ENCODE data around the gene TOM1L2. TPM values are rescaled to one million over a fixed set of nuclear protein-coding genes. Genes with fewer than 3 reads are reported as not detected.
"Not testable (repeated sequence)": the region's sequence is repeated elsewhere in the genome, so short reads cannot be mapped to it uniquely, and the experiment has no call there.

Gene TOM1L2
- polyA plus RNA-seq, 12 donors = 24.6 to 54.9 (median 38.8) TPM; not detected in 1

DNA sequence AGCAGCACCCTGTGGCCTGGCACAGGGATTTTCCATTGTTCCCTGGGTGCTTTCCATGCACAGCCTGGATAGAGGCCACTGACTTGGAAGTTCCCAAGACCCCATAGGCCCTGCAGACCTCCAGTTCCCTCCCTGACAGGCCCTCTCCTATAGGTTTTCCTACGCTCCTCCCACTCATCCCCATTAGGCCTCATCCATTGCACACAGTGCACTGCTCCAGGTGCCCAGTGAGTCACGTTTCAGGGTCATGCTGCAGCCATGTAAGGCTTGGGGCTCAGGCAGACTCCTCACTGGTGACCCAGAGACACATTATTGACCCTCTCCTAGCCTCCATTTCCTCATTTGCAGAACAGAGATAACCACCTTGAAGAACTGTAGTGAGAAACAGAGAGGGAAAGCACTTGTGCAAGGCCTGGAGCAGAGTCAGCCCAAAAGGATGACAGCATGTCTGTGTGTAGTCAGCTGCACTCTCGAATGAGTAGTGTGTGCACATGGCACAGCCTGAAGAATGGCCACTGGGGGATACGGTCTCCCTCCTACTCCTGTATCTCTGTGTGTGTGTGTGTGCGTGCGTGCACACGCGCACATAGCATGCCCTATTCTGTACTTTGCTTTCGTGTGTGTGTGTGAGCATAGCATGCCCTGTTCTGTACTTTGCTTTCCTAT, 27.3 kb upstream of the TOM1L2 start:
- DNase-seq = no peak

DNA sequence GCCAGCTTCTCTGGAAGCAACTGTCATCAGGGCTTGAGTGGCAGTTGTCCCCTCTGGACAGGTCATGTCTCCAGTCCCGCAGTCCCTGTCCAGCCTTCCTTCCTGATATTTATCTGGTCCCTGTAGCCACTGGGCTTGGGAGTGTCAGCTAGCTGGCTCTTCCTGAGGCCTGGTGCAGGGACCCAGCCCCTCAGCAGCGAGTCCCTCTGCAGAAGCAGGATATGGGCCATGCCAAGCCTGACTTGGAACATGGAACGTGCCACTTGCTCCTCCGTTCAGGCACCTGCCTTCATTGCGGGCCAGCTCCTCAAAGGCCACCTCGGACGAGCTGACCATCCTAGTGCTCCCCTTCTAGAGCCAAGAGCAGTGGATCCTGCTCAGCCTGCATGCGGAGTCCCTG, 26.7 kb upstream of the TOM1L2 start:
- no peak for DNase-seq

DNA sequence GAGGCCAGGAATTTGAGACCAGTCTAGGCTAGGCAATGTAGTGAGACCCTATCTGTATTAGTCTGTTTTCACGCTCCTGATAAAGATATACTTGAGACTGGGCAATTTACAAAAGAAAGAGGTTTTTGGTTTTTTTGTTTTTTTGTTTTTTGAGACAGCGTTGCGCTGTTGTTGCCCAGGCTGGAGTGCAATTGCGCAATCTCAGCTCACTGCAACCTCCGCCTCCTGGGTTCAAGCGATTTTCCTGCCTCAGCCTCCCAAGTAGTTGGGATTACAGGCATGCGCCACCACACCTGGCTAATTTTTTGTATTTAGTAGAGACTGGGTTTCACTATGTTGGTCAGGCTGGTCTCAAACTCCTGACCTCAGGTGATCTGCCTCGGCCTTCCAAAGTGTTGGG, 23.7 kb upstream of the TOM1L2 start:
- not testable (repeated sequence) for DNase-seq

DNA sequence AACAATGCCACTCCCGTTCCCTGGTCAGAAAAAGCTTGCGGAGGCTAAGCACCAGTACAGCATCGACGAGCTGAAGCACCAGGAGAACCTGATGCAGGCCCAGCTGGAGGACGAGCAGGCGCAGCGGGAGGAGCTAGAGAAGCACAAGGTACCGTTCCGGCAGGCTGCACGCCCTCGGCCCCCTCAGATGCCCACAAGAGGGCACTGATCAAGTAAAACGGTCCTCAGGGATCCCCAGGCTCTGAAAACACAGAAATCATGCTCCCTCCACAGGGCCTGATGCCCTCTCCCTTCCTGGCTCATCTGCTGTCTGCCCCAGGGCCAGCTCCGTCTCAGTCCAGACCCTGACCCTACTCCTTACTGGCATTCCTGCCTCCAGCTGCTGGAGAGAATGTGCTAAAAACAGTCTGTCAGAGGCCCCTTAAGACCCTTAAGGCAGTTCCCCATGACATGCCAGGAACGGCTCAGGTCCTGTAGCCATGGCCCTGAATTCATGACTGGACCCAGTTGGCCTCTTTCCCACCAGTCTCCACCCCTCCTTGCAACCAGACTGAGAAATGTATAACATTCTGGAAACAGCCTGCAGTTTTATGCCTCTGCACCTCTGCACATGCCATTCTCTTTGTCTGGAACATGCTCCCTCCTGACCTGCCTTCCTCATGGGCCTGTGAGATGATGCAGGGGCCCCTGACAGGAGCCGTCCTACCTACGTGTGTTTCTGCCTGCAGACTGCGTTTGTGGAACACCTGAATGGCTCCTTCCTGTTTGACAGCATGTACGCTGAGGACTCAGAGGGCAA, 22.3 kb upstream of the TOM1L2 start:
- no peak for DNase-seq

GRCh38 chr17:17993852-17994251, 21.7 kb upstream of the TOM1L2 start:
- no peak for DNase-seq

- DNase-seq = no peak
These were observed 21.2 kb upstream of the TOM1L2 start for GRCh38 chr17:17993366-17993765.

- no peak for DNase-seq
These were observed 18.1 kb upstream of the TOM1L2 start for GRCh38 chr17:17990282-17990681.

- DNase-seq = no peak
These were observed 17.4 kb upstream of the TOM1L2 start for GRCh38 chr17:17989618-17990017.

GRCh38 chr17:17989081-17989480, 16.9 kb upstream of the TOM1L2 start:
- DNase-seq = no peak

- no peak for DNase-seq
These were observed 16.3 kb upstream of the TOM1L2 start for GRCh38 chr17:17988427-17988945.

DNA sequence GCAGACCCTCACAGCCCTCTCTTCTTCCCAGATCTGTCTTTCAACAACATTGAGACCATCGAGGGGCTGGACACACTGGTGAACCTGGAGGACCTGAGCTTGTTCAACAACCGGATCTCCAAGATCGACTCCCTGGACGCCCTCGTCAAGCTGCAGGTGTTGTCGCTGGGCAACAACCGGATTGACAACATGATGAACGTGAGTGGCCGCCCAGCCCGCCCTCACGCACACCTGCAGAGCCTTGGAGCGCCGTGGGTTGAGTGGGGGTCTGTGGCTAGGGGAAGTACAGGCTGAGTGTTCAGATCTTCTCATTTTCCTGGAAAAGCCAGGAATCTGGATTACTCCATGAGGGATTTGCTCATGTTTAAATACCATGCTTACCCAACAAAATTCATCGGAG, 15.7 kb upstream of the TOM1L2 start:
- no peak for DNase-seq

- no peak for DNase-seq
These were observed 15.1 kb upstream of the TOM1L2 start for GRCh38 chr17:17987187-17987896.

- DNase-seq = no peak
These were observed 13.4 kb upstream of the TOM1L2 start for GRCh38 chr17:17985555-17985954.

DNA sequence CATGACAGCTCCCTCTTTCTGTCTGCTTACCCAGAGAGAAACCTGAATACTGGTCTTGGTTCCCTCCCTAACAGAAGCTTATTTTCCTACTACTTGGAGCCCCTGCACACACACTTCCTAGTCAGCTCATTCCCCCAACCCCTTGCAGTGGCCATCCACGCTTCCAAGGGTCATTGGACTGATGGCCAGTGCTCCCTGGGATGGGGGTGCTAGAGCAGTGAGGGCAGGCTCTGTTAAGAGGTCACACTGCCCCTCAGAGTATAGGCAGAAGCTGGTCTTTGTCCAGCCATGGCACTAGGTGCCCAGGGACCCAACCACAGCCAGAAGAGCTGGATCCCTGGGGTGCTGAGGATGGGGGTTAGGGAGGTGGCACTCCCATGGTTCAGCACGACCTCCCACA, 13.0 kb upstream of the TOM1L2 start:
- DNase-seq = no peak

DNA sequence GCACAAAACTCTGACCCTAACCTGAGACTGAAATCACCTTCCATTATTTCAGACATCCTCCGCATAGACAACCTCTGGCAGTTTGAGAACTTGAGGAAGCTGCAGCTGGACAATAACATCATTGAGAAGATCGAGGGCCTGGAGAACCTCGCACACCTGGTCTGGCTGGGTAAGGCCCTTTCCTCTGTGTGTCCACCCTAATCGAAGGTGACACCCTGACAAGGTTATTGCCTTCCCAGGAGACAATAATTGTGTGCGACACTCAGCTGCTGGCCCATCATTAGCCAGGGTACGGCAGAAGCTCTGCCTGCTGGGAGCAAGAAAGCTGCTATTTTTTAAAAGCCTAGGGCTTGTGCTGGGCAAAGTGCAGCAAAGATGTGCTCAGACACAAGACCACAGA, 11.6 kb upstream of the TOM1L2 start:
- no peak for DNase-seq

- no peak for DNase-seq
These were observed 11.2 kb upstream of the TOM1L2 start for GRCh38 chr17:17983376-17983775.

GRCh38 chr17:17982801-17983200, 10.6 kb upstream of the TOM1L2 start:
- DNase-seq = no peak

- DNase-seq = no peak
These were observed 9.1 kb upstream of the TOM1L2 start for GRCh38 chr17:17981330-17981729.

DNA sequence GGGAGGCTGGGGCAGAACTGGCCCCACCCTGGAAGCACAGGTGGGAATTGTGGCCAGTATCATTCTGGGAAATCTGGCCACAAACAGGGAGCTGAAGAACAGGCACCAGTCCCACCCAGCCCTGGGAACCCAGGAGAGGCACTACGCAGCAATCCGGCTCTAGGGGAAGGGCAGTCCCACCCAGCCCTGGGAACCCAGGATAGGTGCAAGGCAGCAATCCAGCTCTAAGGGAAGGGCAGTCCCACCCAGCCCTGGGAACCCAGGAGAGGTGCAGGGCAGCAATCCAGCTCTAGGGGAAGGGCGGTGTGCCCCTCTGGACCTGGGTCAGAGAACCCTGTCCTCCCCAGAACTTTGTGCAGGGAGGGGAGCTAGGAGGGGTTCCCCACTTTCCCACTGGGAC, 7.6 kb upstream of the TOM1L2 start:
- no peak for DNase-seq

- no peak for DNase-seq
These were observed 6.6 kb upstream of the TOM1L2 start for GRCh38 chr17:17978481-17979424.

GRCh38 chr17:17976931-17977570, 4.9 kb upstream of the TOM1L2 start:
- DNase-seq = no peak

All from muscle of arm (tissue), 12 donors.